ENCODE results near the gene DUSP28. TPM values are rescaled to one million over a fixed set of nuclear protein-coding genes. Genes with fewer than 3 reads are reported as not detected.
"Not testable (repeated sequence)": the region's sequence is repeated elsewhere in the genome, so short reads cannot be mapped to it uniquely, and the experiment has no call there.

Gene DUSP28
- total RNA-seq, 8 experiments from 2014 or later, result 4.4 to 11.2 (median 8.5) TPM

DNA sequence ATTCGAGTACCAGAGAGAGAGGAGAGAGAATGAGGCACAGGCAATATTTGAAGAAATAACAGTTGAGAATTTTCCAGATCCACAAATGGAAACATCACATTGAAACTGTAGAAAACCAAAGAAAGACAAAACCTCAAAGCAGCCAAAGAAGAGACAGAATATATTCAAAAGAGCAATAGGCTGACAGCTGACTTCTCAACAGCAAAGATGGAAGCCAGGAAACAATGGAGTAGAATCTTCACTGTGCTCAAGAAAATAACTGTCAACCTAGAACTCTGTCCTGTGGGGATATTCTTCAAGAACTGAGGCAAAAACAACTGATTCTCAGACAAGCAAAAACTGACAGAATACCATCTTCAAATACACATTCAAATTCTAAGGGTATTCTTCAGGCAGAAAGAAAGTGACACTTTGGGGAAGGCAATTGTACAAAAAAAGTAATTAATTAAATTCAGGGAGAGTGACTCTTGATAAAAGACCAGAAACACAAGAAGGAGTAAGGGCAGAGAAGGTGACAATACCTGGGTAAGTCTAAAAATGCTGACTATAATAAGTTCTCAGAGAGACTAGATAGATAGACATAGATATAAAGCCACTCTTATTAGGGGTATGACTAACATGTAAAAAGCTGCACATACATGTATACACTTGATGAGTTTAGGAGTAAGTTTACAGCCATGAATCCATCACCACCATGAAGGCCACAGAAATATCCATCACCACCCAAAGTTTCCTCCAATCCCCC is 28.0 kb upstream of the DUSP28 start:
- H3K4me1 ChIP-seq (replicated peaks in 1 of 2), result no peaks in the 10 kb centered on the region
- no peak for ATAC-seq (replicated peaks in 6 of 8)
- H3K27ac ChIP-seq, result no peak overlapping the region
- WGBS, 10 experiments, result 63 to 100% (median 96%) methylated on average over 1 of the region's 1 CpG
- in situ Hi-C loops (cut with MboI; ENCODE audit: low pct_unique_long_range_greater_than_20kb in 2 of 9, low sequenced_read_pairs in 9 of 9, unreplicated experiment in 9 of 9), result no loop called here
- H3K4me3 ChIP-seq, result no peak overlapping the region

GRCh38 chr2:240538031-240538780 is 22.0 kb upstream of the DUSP28 start:
- ATAC-seq (replicated peaks in 6 of 8), result no peak
- H3K27ac ChIP-seq, result no peak overlapping the region

DNA sequence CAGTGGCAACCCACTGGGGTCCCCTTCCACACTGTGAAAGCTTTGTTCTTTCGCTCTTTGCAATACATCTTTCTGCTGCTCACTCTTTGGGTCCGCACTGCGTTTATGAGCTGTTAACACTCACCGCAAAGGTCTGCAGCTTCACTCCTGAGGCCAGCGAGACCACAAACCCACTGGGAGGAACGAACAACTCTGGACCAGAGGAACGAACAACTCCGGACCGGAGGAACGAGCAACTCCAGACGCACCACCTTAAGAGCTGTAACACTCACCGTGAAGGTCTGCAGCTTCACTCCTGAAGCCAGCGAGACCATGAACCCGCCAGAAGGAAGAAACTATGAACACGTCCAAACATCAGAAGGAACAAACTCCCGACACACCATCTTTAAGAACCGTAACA is 21.1 kb upstream of the DUSP28 start:
- H3K4me1 ChIP-seq (replicated peaks in 1 of 2); H3K27ac ChIP-seq; H3K4me3 ChIP-seq; ATAC-seq (replicated peaks in 6 of 8); in situ Hi-C loops (cut with MboI; ENCODE audit: low pct_unique_long_range_greater_than_20kb in 2 of 9, low sequenced_read_pairs in 9 of 9, unreplicated experiment in 9 of 9): not testable (repeated sequence)
- WGBS, 10 experiments, result 80 to 100% (median 95%) methylated on average over 1 to 14 of the region's 17 CpGs; no CpG with 5 or more reads in 1 of the 10 experiments

More at GRCh38 chr2:240538031-240538780, 22.0 kb upstream of the DUSP28 start:
- Histone ChIP-seq H3K4me3 (no peak overlapping the region), H3K4me1 (replicated peaks in 1 of 2) (no peaks in the 10 kb centered on the region)
- 87 to 100% (median 93%) methylated on average over 1 to 13 of the region's 43 CpGs; no CpG with 5 or more reads in 3 of the 10 experiments for WGBS, 10 experiments
- in situ Hi-C loops (cut with MboI; ENCODE audit: low pct_unique_long_range_greater_than_20kb in 2 of 9, low sequenced_read_pairs in 9 of 9, unreplicated experiment in 9 of 9), result no loop called here

GRCh38 chr2:240539906-240540305 is 20.3 kb upstream of the DUSP28 start:
- Histone ChIP-seq H3K4me1 (replicated peaks in 1 of 2) (no peaks in the 10 kb centered on the region), H3K27ac (no peak overlapping the region), H3K4me3 (no peak overlapping the region)
- ATAC-seq (replicated peaks in 6 of 8), result no peak
- in situ Hi-C loops (cut with MboI; ENCODE audit: low pct_unique_long_range_greater_than_20kb in 2 of 9, low sequenced_read_pairs in 9 of 9, unreplicated experiment in 9 of 9), result no loop called here

DNA sequence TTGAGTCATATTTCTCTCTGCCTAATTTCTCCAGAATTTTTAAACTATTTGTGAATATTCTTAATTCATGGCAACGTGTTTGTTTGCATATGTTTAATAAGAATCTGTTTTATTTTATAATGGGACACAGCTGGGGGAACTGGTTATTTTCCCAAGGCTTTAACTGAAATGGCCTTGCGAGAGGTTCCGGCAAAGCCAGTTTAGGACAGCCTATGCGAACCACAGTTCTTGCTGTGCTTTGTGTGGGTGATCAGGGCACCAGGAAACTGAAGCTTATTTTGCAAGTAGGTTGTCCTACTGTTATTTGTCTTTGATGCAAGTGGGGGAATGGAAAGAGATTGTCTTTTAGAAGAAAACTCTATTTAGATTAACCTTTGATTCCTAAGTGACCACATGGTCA is 8.9 kb upstream of the DUSP28 start:
- 0 to 94% (median 83%) methylated on average over 1 to 4 of the region's 4 CpGs; no CpG with 5 or more reads in 1 of the 10 experiments for WGBS, 10 experiments
- Histone ChIP-seq H3K27ac (no peak overlapping the region), H3K4me1 (replicated peaks in 1 of 2) (no peaks in the 10 kb centered on the region), H3K4me3 (no peak overlapping the region)
- in situ Hi-C loops (cut with MboI; ENCODE audit: low pct_unique_long_range_greater_than_20kb in 2 of 9, low sequenced_read_pairs in 9 of 9, unreplicated experiment in 9 of 9), result no loop called here
- no peak for ATAC-seq (replicated peaks in 6 of 8)

DNA sequence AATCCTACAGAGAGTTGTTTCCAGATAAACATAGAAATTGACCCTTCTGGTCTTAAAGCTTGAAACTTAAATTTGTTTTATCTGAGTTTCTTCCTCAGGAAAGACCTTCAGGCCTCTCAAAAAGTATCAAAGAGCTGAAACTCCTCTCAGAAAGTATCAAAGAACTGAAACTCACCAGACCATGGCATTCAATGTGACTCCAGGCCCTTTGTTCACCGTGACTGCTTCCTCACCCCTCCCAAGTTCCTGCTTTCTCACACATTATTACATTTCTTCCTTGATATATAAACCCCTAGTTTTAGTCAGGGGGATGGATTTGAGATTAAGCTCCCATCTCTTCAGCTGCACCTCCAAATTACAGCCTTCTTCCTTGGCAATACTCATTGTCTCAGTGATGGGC is 8.3 kb upstream of the DUSP28 start:
- ATAC-seq (replicated peaks in 6 of 8), result no peak
- 0 to 67% (median 0%) methylated on average over 1 of the region's 1 CpG; no CpG with 5 or more reads in 4 of the 10 experiments for WGBS, 10 experiments
- Histone ChIP-seq H3K27ac (no peak overlapping the region), H3K4me1 (replicated peaks in 1 of 2) (no peaks in the 10 kb centered on the region), H3K4me3 (no peak overlapping the region)
- in situ Hi-C loops (cut with MboI; ENCODE audit: low pct_unique_long_range_greater_than_20kb in 2 of 9, low sequenced_read_pairs in 9 of 9, unreplicated experiment in 9 of 9), result no loop called here

DNA sequence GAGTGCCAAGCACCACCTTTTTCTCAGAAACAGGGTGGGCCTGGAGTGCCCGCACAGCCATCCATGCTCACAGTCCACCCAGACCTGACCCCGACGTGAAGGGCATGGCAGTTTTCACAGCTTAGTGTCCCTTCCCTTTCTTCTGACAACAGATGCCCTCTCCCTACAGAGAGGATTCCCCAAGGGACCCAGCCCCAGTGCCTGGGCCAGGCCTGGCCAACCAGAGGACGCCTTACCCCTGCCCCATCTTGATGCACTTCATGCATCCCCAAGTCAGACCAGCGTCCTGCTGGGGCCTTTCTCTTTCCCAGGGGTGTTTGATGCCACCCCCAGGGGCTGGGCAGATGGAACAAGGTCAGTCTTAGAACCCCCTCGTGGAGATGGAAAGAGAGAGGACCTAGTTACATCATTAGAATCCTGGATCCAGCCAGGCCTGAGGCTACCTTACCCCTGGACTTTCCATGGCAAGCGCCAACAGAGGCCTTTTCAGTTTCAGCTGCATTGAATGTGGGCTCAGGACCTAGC is 6.1 kb upstream of the DUSP28 start:
- in situ Hi-C loops (cut with MboI; ENCODE audit: low pct_unique_long_range_greater_than_20kb in 2 of 9, low sequenced_read_pairs in 9 of 9, unreplicated experiment in 9 of 9), result no loop called here
- Histone ChIP-seq H3K4me3 (no peak overlapping the region), H3K4me1 (replicated peaks in 1 of 2) (peaks cover 4 to 9% of the 10 kb centered on the region in 2 donors), H3K27ac (no peak overlapping the region)
- WGBS, 10 experiments, result 77 to 100% (median 92%) methylated on average over 1 to 4 of the region's 7 CpGs; no CpG with 5 or more reads in 3 of the 10 experiments
- ATAC-seq (replicated peaks in 6 of 8), result no peak

DNA sequence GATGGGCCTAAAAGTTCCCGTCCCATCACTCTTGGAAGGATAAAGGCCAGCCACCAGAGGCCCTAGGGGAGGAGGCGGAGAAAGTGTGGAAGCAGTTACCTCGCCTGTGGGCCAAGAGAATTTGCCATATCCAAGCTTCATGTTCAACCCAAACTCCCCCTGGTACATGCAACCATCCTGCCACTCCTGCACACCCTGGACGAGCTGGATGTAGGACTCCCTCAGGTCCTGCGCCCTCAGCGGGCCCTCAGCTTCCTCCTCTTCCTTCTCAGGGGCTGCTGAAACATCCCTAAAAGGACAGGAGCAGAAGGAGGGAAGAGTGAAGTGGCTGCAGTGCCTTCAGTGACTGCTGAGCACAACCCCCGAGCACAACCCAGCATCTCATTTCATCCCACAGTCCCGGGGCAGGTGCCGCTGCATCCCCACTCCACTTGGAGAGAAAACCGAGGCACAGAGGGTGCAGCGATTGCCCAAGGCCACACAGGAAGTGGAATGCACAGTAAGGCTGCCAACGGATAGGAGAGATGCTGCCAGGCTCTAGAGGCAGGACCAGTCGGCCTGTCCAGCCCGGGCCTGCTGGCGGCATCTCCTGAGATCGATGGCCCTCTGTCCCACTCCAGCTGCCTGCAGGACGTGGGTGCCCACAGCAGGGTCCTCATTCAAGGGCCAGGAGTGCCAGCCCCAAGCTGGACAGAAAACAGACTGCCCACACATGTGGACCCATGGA is 5.2 kb upstream of the DUSP28 start:
- whole genome bisulfite sequencing, 10 experiments, result 67 to 100% (median 89%) methylated on average over 1 to 7 of the region's 17 CpGs; no CpG with 5 or more reads in 2 of the 10 experiments
- in situ Hi-C loops (cut with MboI; ENCODE audit: low pct_unique_long_range_greater_than_20kb in 2 of 9, low sequenced_read_pairs in 9 of 9, unreplicated experiment in 9 of 9), result no loop called here
- ATAC-seq (replicated peaks in 6 of 8), result no peak

GRCh38 chr2:240555541-240556250 is 4.5 kb upstream of the DUSP28 start:
- no peak for ATAC-seq (replicated peaks in 6 of 8)
- no peak overlapping the region for H3K27ac ChIP-seq
- H3K4me1 ChIP-seq (replicated peaks in 1 of 2), result peaks cover 11 to 18% of the 10 kb centered on the region in 2 donors
- no peak overlapping the region for H3K4me3 ChIP-seq
- WGBS, 10 experiments, result 92 to 100% (median 97%) methylated on average over 2 to 10 of the region's 16 CpGs; no CpG with 5 or more reads in 6 of the 10 experiments
- in situ Hi-C loops (cut with MboI; ENCODE audit: low pct_unique_long_range_greater_than_20kb in 2 of 9, low sequenced_read_pairs in 9 of 9, unreplicated experiment in 9 of 9), result no loop called here

More for the DNA sequence above, 5.2 kb upstream of the DUSP28 start:
- no peak overlapping the region for H3K4me3 ChIP-seq
- H3K27ac ChIP-seq, result no peak overlapping the region
- peaks cover 11 to 18% of the 10 kb centered on the region in 2 donors for H3K4me1 ChIP-seq (replicated peaks in 1 of 2)

- ATAC-seq (replicated peaks in 6 of 8), result peak in 2 of 8 experiments; percentile 1
- H3K4me3 ChIP-seq, result no peak overlapping the region
- in situ Hi-C loops (cut with MboI; ENCODE audit: low pct_unique_long_range_greater_than_20kb in 2 of 9, low sequenced_read_pairs in 9 of 9, unreplicated experiment in 9 of 9), result no loop called here
- H3K4me1 ChIP-seq (replicated peaks in 1 of 2), result peaks cover 12 to 19% of the 10 kb centered on the region in 2 donors
- H3K27ac ChIP-seq, result no peak overlapping the region
- 11 to 67% (median 60%) methylated on average over 1 to 4 of the region's 9 CpGs; no CpG with 5 or more reads in 7 of the 10 experiments for WGBS, 10 experiments
These were observed 3.5 kb upstream of the DUSP28 start for GRCh38 chr2:240556553-240557100.

GRCh38 chr2:240557101-240557751 is 2.9 kb upstream of the DUSP28 start:
- ATAC-seq (replicated peaks in 6 of 8), result peak in 5 of 8 experiments; percentile 0 to 2 (median 1)
- 50 to 80% (median 76%) methylated on average over 1 to 3 of the region's 51 CpGs; no CpG with 5 or more reads in 7 of the 10 experiments for WGBS, 10 experiments
- Histone ChIP-seq H3K27ac (no peak overlapping the region), H3K4me3 (peak overlapping the region; percentile 28 to 52 (median 37)), H3K4me1 (replicated peaks in 1 of 2) (peaks cover 16 to 22% of the 10 kb centered on the region in 2 donors)
- in situ Hi-C loops (cut with MboI; ENCODE audit: low pct_unique_long_range_greater_than_20kb in 2 of 9, low sequenced_read_pairs in 9 of 9, unreplicated experiment in 9 of 9), result no loop called here

DNA sequence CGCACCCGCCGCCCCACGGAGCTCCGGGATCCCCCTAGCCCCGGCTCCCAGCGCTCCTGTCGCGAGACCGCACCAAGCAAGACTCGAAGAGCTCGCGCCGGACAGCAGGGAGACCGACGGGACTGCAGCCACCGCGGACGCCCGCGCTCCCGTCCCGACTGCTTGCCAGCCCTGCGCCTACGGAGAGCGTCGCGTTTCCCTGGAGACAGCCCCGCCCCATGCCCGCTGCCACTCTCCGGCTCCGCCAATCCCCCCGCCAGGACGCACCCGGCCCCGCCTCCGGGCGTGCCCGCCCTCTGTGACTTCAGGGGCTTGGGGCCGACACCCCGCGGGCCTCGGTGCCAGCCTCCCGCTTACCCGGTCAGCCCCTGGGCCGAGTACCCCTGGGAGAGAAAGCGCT is 2.3 kb upstream of the DUSP28 start, which contains the start of gene ANKMY1:
ANKMY1 (minus strand) TSS at position 181 of the 400 bp plus-strand sequence. CDS start 653 bp downstream, outside the sequence.
- in situ Hi-C loops (cut with MboI; ENCODE audit: low pct_unique_long_range_greater_than_20kb in 2 of 9, low sequenced_read_pairs in 9 of 9, unreplicated experiment in 9 of 9), result no loop called here
- H3K4me3 ChIP-seq, result peak within 1 kb of the TSS; percentile 28 to 52 (median 37)
- peak; percentile 17 to 58 (median 40) for ATAC-seq (replicated peaks in 6 of 8)
- 3% methylated on average over 6 of the region's 47 CpGs; no CpG with 5 or more reads in 9 of the 10 experiments for WGBS, 10 experiments
- H3K27ac ChIP-seq, result no peak within 1 kb of the TSS
- H3K4me1 ChIP-seq (replicated peaks in 1 of 2), result peaks cover 16 to 22% of the 10 kb centered on the region in 2 donors
